GM12878 (cell line): ENCODE measurements around the gene SPPL3.

ENCODE experiments used
- CHD2 ChIP-seq: IDR thresholded peaks from 2 replicates; pipeline ENCODE4 v1.6.1; 2011; ENCODE audit warnings: low read depth, low read length, improper control_type of control experiment, borderline replicate concordance
- CTCF ChIP-seq, 3 experiments: IDR thresholded peaks in 2 of 3; conservative IDR thresholded peaks in 1 of 3; 2 replicates each; pipeline ENCODE4 v1.5.1; 2011; ENCODE audit warnings: low read depth in 3 of 3, low read length in 3 of 3, mild to moderate bottlenecking in 3 of 3, control low read depth in 2 of 3, moderate library complexity in 2 of 3, inconsistent platforms in 1 of 3, mixed read lengths in 1 of 3; ENCODE audit not compliant: control insufficient read depth in 2 of 3, insufficient read depth in 1 of 3; ENCODE audit errors: extremely low read depth in 1 of 3
- EP300 ChIP-seq, 2 experiments: fragments of 150-350 bp in 1 of 2; IDR thresholded peaks; 2 replicates each; pipeline ENCODE4 v1.6.1; 2011 to 2012; ENCODE audit warnings: low read depth in 2 of 2, low read length in 2 of 2, borderline replicate concordance in 1 of 2, improper control_type of control experiment in 1 of 2, inconsistent platforms in 1 of 2; ENCODE audit not compliant: control insufficient read depth in 1 of 2
- ESRRA ChIP-seq: IDR thresholded peaks from 2 replicates; pipeline ENCODE4 v1.6.1; 2012; ENCODE audit warnings: mild to moderate bottlenecking, low read length, improper control_type of control experiment
- FOS ChIP-seq: IDR thresholded peaks from 3 replicates; pipeline ENCODE4 v1.6.1; 2011; ENCODE audit warnings: borderline replicate concordance; ENCODE audit not compliant: insufficient read length; ENCODE audit errors: extremely low read depth
- FOXM1 ChIP-seq: IDR thresholded peaks from 2 replicates; pipeline ENCODE4 v1.6.1; 2012; ENCODE audit warnings: low read depth, mild to moderate bottlenecking, inconsistent platforms, low read length, moderate library complexity
- SIX5 ChIP-seq: IDR thresholded peaks from 2 replicates; pipeline ENCODE4 v1.6.1; 2011; ENCODE audit warnings: mild to moderate bottlenecking, low read depth, low read length, moderate library complexity; ENCODE audit not compliant: severe bottlenecking
- SPI1 ChIP-seq: IDR thresholded peaks from 2 replicates; pipeline ENCODE4 v1.6.1; 2011; ENCODE audit warnings: low read depth, mild to moderate bottlenecking, low read length, moderate library complexity, borderline replicate concordance; ENCODE audit not compliant: insufficient read depth
- TAF1 ChIP-seq: IDR thresholded peaks from 2 replicates; pipeline ENCODE4 v1.6.1; 2011; ENCODE audit warnings: mild to moderate bottlenecking, low read depth, low read length, borderline replicate concordance
- ZBTB40 ChIP-seq: fragments of 450-650 bp; IDR thresholded peaks from 2 replicates; pipeline ENCODE4 v1.6.1; 2016; ENCODE audit warnings: mild to moderate bottlenecking, moderate library complexity, borderline replicate concordance

- TF ChIP-seq TAF1 (no peak), SPI1 (no peak), FOXM1 (no peak), CTCF (IDR thresholded peaks at IDR 0.05 in 2 of 3, conservative IDR thresholded peaks at IDR 0.05 in 1 of 3; ENCODE audit: control insufficient read depth in 2 of 3, extremely low read depth in 1 of 3, insufficient read depth in 1 of 3, low read depth in 3 of 3, low read length in 3 of 3) (no peak), ZBTB40 (no peak), CHD2 (no peak), SIX5 (no peak), ESRRA (no peak), EP300 (IDR thresholded peaks at IDR 0.05; ENCODE audit: borderline replicate concordance in 1 of 2, control insufficient read depth in 1 of 2, low read depth in 2 of 2, low read length in 2 of 2) (no peak), FOS (no peak)
Measured at GRCh38 chr12:120933786-120934185, 29.6 kb upstream of the SPPL3 start.
